ENCODE data around the gene KRT13. TPM values are rescaled to one million over a fixed set of nuclear protein-coding genes. Genes with fewer than 3 reads are reported as not detected.

KRT13 gene
- total and polyA plus RNA-seq, 10 of the 15 experiments (the other 5 are each of a cell fraction or from before 2014, with no cell fraction given): not detected

- intact Hi-C loops (cut with micrococcal nuclease; ENCODE audit: unreplicated experiment) (no loop called here), in situ Hi-C loops (cut with MboI) (no loop called here)
- Histone ChIP-seq H2AFZ (ENCODE audit: control insufficient read depth, low read depth, low read length) (no peak overlapping the region), H3K9ac (ENCODE audit: control insufficient read depth, insufficient read depth, low read length) (no peak overlapping the region), H3K36me3 (ENCODE audit: control insufficient read depth in 2 of 2, insufficient read depth in 2 of 2, low read length in 1 of 2) (no peaks in the 10 kb centered on the region), H3K9me3 (replicated peaks; ENCODE audit: control insufficient read depth, insufficient read depth, low read length) (no peaks in the 10 kb centered on the region), H3K27me3 (replicated peaks in 1 of 2; ENCODE audit: control insufficient read depth in 2 of 2, insufficient read depth in 2 of 2, low read length in 1 of 2) (0 out of 4 replicates have a peak, but pooled peaks cover 1 to 3% of the 10 kb centered on the region in 2 experiments), H3K4me2 (ENCODE audit: control insufficient read depth, insufficient read depth) (no peak overlapping the region), H3K4me1 (ENCODE audit: control insufficient read depth, insufficient read depth, low read length) (no peaks in the 10 kb centered on the region), H3K27ac (ENCODE audit: control insufficient read depth, insufficient read depth) (no peak overlapping the region), H4K20me1 (ENCODE audit: control insufficient read depth, insufficient read depth) (no peaks in the 10 kb centered on the region), H3K4me3 (no peak overlapping the region), H3K79me2 (ENCODE audit: control insufficient read depth, insufficient read depth, low read length) (no peaks in the 10 kb centered on the region)
- no peak for TF ChIP-seq IRF4 (IDR thresholded peaks at IDR 0.05; ENCODE audit: low read depth, low read length)
- no peak for TF ChIP-seq FOXK2 (IDR thresholded peaks at IDR 0.05)
- no peak for TF ChIP-seq SMC3 (IDR thresholded peaks at IDR 0.05; ENCODE audit: borderline replicate concordance, low read length)
- TF ChIP-seq NFYA (IDR thresholded peaks at IDR 0.05; ENCODE audit: borderline replicate concordance, low read depth, low read length): no peak
- no peak for TF ChIP-seq NFIC (IDR thresholded peaks at IDR 0.05; ENCODE audit: low read depth, low read length)
- TF ChIP-seq PAX5 (IDR thresholded peaks at IDR 0.05; ENCODE audit: borderline replicate concordance, low read depth, low read length): no peak
- TF ChIP-seq POU2F2 (IDR thresholded peaks at IDR 0.05; ENCODE audit: borderline replicate concordance, low read depth, low read length): no peak
- TF ChIP-seq BCLAF1 (IDR thresholded peaks at IDR 0.05): no peak
- no peak for TF ChIP-seq NFXL1 (IDR thresholded peaks at IDR 0.05; ENCODE audit: borderline replicate concordance)
- TF ChIP-seq JUNB (IDR thresholded peaks at IDR 0.05): no peak
- no peak for TF ChIP-seq SMAD1 (IDR thresholded peaks at IDR 0.05; ENCODE audit: low read depth, partially characterized antibody)
- ChIA-PET SMC1A (ENCODE audit: uncharacterized antibody, unreplicated experiment) (interaction anchor here (0.9 to 1.0 kb wide), 2 partner anchors 16 to 87 kb away, joined by 3 to 4 read pairs; no protein-coding TSS in a partner anchor), POLR2A (no interaction called here), CTCF (no interaction called here), RAD21 (ENCODE audit: unreplicated experiment) (no interaction called here)
- WGBS (ENCODE audit: insufficient coverage, insufficient replicate concordance, low lambda C conversion rate, missing lambda C conversion rate): 4% methylated on average over 8 of the region's 8 CpGs
- DNase-seq (ENCODE audit: low read depth, low spot score) (no peak), FAIRE-seq (no peak), ATAC-seq (no peak)
- no TSS peak for BruUV-seq (replicated peaks)
Observed at GRCh38 chr17:41474863-41475262, 30.5 kb downstream of the KRT13 start.
